Measurements from ENCODE around the gene TOB1. TPM values are rescaled to one million over a fixed set of nuclear protein-coding genes. Genes with fewer than 3 reads are reported as not detected.

The TOB1 gene
- total RNA-seq, 2 donors from 2014 or later = 19.8 to 24.3 TPM

DNA sequence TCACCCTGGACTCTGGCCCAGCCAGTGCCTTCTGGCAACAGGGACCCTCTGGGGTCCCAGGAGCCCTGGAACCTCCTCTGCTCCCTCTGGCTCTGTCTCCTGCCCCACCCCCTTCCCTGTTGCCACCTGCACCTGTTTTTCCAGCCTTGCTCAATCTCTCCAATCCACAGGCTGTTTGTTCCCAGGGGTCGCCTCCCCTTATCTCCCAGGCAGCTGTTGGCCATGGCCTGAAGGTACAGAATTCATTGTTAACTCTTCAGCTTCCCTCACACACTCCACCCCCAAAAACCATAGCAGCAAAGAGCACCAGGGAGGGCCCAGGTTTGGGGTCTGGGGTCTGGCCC is 39.3 kb upstream of the TOB1 start:
- no peaks in the 10 kb centered on the region for H3K9me3 ChIP-seq
- H3K4me1 ChIP-seq (ENCODE audit: control insufficient read depth in 1 of 2, low read depth in 2 of 2) = peaks cover 24 to 46% of the 10 kb centered on the region in 2 donors
- H3K27me3 ChIP-seq (replicated peaks; ENCODE audit: insufficient read depth) = no peaks in the 10 kb centered on the region
- H3K27ac ChIP-seq = peak overlapping the region; percentile 96 to 98
- H3K4me3 ChIP-seq = no peak overlapping the region
- no peak for DNase-seq (ENCODE audit: low spot score)
- H3K36me3 ChIP-seq = no peaks in the 10 kb centered on the region
- ATAC-seq (ENCODE audit: insufficient number of reproducible peaks, low FRiP score, low read depth) = no peak
- TF ChIP-seq, protein P1, sequence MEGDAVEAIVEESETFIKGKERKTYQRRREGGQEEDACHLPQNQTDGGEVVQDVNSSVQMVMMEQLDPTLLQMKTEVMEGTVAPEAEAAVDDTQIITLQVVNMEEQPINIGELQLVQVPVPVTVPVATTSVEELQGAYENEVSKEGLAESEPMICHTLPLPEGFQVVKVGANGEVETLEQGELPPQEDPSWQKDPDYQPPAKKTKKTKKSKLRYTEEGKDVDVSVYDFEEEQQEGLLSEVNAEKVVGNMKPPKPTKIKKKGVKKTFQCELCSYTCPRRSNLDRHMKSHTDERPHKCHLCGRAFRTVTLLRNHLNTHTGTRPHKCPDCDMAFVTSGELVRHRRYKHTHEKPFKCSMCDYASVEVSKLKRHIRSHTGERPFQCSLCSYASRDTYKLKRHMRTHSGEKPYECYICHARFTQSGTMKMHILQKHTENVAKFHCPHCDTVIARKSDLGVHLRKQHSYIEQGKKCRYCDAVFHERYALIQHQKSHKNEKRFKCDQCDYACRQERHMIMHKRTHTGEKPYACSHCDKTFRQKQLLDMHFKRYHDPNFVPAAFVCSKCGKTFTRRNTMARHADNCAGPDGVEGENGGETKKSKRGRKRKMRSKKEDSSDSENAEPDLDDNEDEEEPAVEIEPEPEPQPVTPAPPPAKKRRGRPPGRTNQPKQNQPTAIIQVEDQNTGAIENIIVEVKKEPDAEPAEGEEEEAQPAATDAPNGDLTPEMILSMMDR (IDR thresholded peaks at IDR 0.05) = no peak

DNA sequence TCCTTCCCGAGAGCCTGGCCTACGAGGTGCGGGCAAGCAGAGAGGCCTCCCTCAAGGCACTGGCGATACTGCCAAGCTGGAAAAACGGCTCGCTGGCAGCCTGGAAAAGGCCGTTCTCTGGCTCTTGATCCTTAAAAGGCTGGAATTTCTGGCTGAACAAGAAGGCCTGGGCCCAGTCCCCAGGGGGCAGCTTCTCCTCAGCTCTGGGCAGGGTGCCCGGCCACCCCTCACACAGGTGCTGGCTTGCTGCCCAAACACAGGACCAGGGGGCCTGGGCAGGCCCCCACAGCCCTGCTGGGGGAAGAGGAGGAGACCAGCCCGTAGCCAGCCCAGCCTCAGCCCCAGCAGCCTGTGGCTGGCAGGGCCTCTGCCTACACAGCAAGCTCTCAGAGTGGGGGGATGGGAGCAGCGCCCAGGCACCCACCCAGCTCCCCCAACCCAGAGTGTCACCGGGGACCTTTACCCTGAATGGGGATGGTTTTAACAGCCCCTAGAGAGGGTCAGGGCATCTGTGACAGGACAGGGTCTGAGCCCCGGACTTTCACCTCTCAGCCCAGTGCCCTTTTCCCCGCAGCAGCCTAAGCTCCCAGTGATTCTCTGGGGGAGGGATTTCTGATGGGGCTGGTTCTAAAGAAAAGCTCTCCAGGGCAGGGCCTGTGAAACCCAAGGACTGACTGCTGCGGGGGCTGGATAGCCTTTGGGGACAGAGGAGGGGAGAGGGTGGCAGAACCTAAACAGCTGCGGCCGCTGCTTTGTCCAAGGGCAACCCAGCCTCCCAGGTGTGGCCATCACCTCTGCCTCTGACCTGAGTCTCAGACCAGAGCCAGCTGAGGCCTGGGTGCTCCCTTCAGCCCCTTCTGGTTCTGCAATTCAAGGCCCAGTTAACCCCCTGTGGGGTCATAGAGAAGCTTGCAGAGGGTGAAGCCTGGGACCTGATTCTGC is 38.6 kb upstream of the TOB1 start:
- H3K9me3 ChIP-seq = no peaks in the 10 kb centered on the region
- peak; percentile 71 for ATAC-seq (ENCODE audit: insufficient number of reproducible peaks, low FRiP score, low read depth)
- H3K4me3 ChIP-seq = peak overlapping the region; percentile 15
- peak overlapping the region; percentile 96 to 98 for H3K27ac ChIP-seq
- H3K36me3 ChIP-seq = no peaks in the 10 kb centered on the region
- TF ChIP-seq, protein P1 (IDR thresholded peaks at IDR 0.05) = no peak
- DNase-seq (ENCODE audit: low spot score) = peak; percentile 33
- H3K4me1 ChIP-seq (ENCODE audit: control insufficient read depth in 1 of 2, low read depth in 2 of 2) = peaks cover 24 to 46% of the 10 kb centered on the region in 2 donors
- no peaks in the 10 kb centered on the region for H3K27me3 ChIP-seq (replicated peaks; ENCODE audit: insufficient read depth)

DNA sequence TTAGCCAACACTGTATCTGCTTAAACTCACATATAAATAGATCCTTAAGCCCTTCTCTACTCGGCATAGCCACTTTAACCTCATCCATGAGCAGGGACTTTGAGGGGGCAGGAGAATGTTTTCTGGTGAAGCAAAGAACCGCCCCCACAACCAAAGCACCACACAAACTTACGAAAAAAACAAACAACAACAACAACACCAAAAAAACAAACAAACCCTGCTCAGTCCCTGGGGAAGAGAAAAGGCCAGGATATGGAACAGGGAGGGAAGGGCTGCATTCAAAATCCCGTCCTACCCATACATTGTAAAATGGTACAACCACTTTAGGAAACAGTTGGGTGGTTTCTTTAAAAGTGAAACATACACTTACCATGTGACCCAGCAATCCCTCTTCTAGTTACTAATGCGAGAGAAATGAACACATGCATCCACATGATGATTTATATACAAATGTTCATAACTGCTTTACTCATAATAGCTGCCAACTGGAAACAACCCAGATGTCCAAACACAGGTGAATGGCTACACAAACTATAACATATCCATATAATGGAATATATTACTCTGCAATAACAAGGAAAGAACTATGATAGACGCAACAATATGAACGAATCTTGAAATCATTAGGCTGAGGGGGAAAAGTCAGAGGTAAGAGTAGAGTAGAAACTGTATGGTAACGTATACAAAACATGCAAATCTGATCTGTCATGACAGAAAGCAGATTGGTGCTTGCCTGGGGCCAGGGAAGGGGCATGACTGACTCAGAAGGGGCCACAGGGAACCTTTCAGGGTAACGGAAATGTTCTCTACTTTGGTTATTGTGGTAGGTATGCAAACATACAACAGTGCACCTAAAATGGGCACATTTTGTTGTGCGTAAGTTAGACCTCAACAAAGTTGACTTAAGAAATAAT is 37.7 kb upstream of the TOB1 start:
- Histone ChIP-seq H3K4me3 (peak overlapping the region; percentile 15), H3K27ac (peak overlapping the region; percentile 96 to 98), H3K27me3 (replicated peaks; ENCODE audit: insufficient read depth) (no peaks in the 10 kb centered on the region), H3K9me3 (no peaks in the 10 kb centered on the region), H3K4me1 (ENCODE audit: control insufficient read depth in 1 of 2, low read depth in 2 of 2) (peaks cover 24 to 37% of the 10 kb centered on the region in 2 donors), H3K36me3 (no peaks in the 10 kb centered on the region)
- peak; percentile 33 for ATAC-seq (ENCODE audit: insufficient number of reproducible peaks, low FRiP score, low read depth)
- no peak for DNase-seq (ENCODE audit: low spot score)
- TF ChIP-seq, protein P1 (IDR thresholded peaks at IDR 0.05) = no peak

DNA sequence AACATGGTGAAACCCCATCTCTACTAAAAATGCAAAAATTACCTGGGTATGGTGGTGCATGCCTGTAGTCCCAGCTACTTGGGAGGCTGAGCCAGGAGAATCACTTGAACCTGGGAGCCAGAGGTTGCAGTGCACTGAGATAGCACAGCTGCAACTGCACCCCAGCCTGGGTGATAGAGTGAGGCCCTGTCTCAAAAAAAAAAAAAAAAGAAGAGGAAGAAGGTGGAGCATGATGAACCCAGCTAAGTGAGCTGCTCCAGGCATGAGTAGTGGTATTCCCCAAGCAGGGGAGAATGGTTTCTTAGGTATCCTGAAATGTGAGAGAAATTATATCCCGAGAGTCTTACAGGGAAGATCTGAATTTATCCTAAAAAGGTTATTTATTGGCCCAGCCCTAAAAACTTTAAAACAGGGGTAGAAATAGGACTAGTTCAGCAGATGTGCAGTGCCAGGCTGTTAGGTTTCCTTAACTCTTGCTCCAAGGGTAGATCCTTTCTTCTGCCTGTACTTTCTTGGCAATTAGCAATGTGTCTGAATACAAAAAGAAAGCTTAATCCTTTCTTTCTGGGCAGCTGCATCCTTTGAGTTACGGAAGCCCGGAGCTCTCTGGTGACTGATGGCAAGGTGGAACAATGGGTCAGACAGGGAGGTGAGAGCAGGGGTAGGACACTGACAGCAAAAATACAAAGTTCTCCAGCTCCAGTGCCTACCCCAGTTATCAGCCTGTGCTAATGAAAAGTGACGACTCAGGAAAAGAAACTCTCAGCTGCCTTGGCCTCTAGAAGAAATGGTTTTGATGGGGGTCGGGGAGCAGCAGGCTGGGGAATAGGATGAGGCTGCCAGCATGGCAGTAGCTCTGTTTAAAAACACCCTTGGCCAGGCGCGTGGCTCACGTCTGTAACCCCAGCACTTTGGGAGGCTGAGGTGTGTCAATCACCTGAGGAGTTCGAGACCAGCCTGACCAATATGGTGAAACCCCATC is 36.5 kb upstream of the TOB1 start:
- DNase-seq (ENCODE audit: low spot score) (no peak), ATAC-seq (ENCODE audit: insufficient number of reproducible peaks, low FRiP score, low read depth) (no peak)
- Histone ChIP-seq H3K27me3 (replicated peaks; ENCODE audit: insufficient read depth) (no peaks in the 10 kb centered on the region), H3K4me3 (no peak overlapping the region), H3K27ac (peak overlapping the region; percentile 96 to 98), H3K36me3 (no peaks in the 10 kb centered on the region), H3K9me3 (no peaks in the 10 kb centered on the region), H3K4me1 (ENCODE audit: control insufficient read depth in 1 of 2, low read depth in 2 of 2) (peaks cover 24 to 36% of the 10 kb centered on the region in 2 donors)
- TF ChIP-seq, protein P1 (IDR thresholded peaks at IDR 0.05) = no peak
